NCI-H526 treated with DMSO at 0.1 percent for 48 hours (cell line): ENCODE measurements around the gene CAMKMT.

Source experiments
- DNase-seq: peaks from one replicate; lab custom pipeline; 2025; lab: John Stamatoyannopoulos, UW

CAMKMT gene

DNA sequence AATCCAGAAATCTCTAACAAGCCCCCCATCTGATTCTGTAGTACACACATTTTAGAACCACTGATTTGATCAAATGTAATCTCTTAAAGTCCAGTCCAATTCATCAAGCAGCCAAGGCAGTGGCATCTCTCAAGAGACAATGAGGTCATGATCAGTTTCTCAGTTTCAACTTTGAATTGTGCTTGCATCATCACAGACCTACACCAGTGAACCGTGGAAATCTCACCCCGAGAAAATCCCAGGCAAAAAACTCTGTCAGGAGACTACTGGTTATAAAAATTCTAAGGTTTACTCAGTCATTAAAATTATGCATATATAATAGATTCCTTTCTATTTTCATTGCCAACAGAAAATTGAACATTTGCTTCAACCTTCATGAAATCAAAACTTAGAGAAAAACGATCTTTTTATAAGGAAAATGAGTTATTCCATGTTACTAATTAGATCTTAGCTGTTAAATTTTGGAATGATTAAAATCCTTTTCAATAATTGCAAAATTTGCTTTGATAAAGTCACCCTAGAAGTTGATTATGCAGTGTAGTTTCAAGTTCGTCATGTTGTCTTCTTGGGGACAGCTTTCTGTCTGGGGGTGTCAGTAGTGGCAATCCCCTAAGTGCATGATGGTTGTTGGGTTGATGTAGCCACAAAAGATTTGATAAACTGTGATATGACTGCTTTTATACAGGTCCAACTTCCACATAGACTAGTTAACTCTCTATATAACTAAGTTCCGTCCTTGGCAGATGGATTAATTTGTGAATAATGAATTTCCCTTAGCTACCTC, 235.0 kb downstream of the CAMKMT start:
- no peak for DNase-seq

DNA sequence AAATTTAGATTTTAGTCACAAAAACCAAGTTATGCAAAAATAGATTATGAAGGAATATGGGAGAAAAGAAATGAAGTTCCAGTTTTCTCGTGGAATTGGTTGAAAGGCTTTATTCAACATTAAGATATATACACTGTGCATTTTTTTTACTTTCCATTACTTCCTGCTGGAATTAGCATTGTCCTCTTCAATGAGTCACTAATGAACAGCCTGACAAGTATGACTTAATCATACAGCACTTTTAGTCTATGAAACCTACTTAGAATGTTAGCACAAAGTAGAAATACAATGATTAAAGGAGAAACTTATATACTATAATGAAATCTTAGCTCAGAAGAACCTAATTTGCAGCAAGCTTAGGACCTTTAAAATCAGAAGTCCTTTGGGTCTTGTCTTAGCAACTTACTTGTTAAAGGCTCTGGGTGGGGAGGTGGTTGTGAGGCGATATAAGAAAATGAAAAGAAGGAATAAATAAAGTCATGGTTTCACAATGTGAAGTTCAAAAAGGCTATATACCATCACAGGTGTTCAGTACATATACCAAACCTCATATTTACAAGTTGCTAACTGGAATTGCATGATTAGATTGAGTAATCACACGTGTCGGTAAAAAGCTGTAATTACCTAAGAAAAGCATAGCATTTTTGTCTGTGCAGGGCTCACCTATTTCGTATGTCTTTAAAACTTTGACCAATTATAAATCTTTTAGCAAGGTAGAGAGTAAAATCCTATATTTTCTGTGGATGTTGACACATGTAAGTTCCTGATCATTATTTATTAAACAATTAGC, 236.8 kb downstream of the CAMKMT start:
- no peak for DNase-seq

DNA sequence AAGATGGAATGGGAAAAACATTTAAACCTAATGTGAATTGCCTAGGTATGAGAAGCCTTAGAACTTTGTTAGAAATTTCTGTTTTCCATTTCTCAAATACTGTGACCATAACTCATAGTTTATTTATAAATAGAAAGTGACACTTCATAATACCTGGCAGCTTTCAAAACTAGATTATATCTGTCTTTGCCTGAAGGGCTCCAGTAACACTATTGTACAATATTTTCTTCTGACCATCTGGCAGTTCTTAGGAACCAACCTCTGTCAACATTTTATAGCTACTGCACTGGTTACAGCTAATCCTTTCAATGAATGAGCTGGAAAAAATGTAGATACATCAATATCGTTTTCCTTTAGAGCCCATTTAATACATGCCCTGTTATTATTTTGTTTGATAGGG, 237.4 kb downstream of the CAMKMT start:
- DNase-seq: no peak

DNA sequence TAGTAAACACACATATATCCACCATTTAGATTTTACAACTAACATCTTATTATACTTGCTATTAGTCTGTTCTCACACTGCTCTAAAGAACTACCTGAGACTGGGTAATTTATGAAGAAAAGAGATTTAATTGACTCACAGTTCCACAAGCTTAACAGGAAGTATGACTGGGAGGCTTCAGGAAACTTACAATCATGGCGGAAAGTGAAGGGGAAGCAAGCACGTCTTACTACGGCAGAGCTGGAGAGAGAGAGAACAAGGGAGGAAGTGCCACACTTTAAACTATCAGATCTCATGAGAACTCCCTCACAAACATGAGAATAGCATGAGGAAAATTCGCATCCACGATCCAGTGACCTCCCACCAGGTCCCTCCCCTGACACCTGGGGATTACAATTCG, 240.7 kb downstream of the CAMKMT start:
- no peak for DNase-seq

DNA sequence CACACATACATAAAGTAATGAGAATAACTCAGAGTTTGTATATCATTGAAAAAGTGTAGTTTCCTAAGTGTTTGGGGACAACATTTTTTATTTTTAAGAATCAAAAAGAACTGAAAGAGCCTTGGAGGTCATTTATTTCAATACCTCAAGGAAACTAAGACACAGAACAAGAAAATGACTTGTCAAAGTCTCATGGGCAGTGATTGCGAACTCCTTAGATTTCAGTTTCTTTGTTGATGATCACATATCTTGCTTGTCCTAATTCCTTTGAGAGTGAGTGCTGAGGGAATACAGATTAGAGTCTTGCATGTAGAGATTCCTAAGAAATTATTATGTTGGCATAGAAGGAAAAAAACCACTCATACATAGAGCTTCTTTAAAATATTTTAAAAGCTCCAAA, 243.8 kb downstream of the CAMKMT start:
- no peak for DNase-seq

DNA sequence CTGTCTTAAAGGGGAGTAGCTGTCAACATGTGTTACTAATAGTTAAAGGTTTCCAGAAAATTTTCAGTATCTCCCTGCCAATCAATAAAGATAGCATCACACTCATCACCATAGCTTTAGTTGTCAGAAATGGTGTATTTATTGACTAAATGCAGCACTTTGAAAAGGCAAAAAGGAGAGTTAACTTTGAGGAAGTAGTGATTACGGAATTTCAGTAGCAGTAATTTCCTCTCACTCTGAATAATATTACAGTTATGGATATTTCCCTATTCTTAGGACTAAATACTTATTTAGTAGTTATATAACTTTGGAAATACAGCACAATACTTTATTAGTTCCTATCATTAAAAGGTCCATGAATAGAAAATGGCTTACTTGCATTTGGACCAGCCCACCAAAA, 250.5 kb downstream of the CAMKMT start:
- DNase-seq: no peak

DNA sequence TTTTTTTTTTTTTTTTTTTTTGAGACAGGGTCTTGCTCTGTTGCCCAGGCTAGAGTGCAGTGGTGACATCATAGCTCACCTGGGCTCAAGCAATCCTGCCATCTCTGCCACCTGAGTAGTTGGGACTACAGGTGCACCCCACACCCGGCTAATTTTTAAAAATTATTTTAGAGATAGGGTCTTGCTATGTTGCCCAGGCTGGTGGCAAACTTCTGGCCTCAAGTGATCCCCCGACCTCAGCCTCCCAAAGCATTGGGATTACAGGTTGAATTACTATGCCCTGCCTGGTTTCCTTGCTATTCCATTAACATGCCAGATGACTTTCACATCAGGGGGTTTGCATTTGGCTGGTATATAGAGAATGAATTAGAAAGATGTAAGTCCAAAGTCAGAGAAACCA, 253.2 kb downstream of the CAMKMT start:
- no peak for DNase-seq

DNA sequence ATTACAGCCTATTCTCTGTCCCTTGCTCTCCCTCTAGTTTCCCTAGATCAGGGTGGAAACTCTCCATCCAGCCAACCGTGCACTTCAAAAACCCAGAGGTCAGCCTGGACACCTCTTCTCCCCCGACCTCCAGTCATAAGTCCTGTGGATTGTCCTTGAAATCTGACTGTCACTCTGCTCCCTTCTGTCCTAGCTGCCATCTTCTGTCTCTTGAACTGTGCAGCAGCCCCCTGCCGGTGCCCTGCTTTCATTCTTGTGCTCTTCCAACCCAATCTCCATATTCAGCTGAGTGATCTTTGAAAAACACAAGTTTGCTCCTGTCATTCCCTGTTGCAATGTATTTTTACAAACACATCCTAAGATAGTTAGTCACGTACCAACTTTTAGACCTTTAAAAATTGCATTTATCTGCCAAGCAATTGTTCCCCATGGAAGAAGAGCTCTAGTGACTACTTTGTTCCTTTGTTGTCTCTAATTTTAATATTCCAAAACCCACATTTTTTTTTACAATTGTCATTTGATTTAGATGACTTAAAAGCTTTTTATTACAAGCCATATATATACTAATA, 254.3 kb downstream of the CAMKMT start:
- no peak for DNase-seq

DNA sequence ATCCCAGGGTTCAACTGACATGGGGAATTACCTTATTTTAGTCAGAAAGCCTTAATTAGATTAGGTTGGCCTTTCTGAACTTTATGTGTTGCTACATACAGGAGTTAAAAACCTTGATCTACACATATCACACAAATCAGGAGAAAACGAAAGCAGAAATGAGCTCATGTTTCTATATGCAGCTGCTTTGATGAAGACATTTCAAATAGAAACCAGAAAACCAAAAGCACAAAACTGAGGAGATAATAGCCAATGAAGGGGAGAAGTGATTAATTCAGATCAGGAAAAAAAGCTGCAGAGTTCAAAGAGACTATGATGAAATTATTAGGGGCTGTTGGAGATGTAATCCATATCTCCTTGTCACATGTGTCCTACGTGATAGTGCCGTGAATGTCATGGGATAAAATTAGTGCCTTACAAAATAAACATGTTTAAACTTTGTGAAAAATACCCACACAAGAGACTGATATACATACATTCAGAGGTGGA, 255.0 kb downstream of the CAMKMT start:
- DNase-seq: no peak

DNA sequence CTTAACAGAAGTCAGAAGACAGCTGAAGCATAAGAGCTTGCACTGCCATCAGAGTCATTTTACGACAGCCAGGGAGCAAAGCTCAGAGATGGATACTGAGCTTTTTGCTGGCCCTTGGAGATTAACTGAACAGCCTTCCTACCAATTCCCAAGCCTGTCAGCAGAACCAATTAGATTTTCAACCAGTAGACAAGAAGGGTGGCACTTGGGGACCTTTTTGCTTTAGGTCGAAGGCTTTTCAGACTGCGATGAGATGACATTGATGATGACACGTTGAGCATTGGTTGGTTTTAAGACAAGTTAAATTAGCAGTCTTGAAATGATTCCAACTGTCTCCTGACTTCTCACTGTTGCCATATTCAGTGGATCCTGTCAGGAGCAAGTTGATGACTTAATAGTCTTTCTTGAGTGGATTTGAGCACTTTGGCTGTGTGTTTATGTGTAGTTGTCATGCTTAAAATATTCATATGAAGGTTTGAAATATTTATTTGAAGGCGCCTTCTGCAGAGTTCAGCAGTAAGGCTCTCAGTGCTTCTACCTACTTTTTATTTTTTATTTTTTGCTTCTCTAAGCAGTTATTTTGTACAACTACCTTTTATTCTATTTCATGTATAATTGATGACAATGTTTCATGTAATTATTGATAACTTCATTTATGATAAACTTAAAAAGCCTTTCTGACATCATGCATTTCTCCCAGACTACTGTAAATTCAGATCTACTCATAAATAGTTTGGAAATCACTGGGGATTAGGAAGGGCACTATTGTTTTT, 256.7 kb downstream of the CAMKMT start:
- no peak for DNase-seq

DNA sequence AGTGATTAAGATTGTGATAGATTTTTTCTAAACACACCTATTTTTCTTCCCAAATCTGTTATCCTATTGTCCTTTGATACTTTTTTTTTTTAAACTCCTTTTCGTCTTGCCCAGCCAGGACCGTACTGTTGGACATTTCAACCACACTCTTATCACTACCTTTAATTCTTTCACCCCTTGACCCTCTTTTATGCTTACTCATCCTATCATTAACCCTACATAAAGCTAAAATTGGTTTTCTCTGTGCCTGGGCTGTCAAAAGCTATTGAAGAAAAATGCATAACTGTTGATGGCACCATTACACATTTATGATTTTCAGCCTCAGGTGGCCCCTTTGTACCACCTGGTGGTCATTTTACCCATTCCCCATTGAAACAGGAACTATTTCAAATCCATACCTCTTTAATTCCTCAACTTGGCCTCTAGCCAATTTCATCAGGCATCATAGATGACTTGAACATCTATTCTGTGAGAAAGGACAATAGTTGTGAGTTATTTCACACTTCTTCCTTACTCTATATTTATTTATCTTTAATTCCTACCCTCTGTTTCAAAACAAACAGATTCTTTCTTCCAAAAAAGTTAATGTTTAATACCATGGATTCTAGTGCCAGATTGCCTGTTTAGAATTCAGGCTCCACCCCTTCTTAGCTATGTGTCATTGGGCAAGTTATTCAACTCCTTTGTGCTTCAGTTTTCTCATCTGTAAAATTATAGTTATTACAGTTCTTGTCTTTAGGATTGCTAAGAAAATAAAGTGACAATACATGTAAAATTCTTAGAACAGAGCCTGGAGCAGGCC, 258.6 kb downstream of the CAMKMT start:
- no peak for DNase-seq

DNA sequence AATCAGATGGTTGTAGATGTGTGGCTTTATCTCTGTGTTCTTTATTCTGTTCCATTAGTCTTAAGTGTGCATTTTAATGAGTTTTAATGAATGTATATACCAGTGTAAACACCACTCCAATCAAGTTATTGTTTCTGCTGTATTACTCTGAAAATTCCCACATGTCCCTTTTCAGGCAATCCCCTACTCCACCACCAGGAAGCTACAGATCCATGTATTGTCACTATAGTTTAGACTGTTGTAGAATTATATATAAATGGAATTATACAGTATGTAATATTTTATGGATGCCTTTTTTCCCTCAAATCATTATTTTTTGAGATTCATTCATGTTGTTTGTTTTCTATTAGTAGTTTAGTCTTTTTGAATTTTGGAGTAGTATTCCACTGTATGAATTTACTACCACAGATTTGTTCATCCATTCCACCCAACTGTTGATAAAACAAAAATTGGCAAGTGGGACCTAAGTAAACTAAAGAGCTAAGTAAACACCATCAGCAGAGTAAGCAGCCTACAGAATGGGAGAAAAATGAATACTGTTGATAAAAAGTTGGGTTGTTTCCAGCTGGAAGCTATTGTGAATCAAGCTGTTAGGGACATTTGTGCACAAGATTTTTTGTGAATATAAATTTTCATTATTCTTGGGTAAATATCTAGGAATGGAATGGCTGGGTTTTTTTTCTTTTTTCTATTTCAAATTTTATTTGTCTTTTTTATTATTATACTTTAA, 262.0 kb downstream of the CAMKMT start:
- DNase-seq: no peak

DNA sequence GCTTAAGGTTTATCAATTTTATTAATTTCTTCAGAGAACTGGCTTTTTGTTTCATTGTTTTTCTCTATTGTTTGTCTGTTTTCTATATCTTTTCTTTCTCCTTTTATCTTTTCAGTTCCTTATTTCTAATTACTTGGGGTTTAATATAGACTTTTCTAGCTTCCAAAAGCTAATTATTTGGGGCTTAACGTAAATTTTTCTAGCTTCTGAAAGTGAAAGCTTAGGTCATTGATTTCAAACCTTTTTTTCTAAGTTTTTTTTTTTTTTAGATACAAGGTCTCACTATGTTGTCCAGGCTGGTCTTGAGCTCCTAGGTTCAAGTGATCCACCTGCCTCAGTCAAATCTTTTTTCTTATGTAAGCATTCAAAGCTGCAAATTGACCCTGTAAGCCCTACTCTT, 266.6 kb downstream of the CAMKMT start:
- no peak for DNase-seq

DNA sequence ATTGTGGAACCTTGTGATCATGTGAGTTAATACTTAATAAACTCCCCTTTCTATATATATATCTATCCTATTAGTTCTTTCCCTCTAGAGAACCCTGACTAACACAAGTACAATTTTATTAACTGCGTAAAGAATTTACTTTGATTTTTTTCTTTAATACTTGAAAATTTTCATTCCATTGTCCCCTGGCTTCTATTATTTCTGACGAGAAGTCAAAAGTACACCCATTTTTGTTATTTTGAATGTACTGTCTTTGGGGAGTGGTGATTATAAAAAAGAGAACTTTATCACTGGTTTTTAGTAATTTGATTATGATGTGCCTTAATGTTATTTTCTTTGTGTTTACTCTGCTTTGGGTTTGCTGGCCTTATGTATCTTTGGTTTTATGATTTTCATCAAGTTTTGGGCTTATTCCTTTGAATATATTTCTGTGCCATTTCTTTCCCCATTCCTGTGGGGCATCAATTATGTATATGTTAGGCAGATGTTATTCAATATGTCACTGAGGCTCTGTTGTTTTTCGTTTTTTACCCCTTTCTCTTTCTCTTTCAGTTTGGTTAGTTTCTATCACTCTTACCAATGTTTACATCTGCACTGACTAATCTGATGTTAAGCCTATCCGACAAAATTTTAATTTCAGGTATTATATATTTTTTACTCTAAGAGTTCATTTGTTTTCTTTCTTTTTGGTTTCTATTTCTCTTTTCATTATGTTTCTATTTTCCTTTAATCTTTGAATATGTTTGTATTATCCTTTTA, 271.4 kb downstream of the CAMKMT start:
- DNase-seq: no peak

DNA sequence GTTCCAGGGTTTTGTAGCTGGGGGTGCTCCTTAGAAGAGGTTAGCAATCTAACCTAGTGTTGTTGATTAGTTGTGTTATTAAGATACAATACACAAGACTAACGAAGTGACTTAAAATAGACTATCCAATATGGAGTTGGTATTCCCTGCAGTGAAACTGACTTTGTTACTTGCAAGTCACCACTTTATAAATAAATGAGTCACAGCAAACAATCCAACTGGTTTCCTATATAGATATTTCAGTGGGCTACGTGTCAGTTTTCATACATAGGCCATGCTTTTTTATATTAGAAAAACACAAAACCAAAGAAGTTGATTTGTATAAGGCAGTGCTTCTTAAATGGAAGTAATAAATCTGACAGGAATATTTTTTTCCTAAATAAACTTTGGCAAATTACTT, 274.0 kb downstream of the CAMKMT start:
- no peak for DNase-seq

DNA sequence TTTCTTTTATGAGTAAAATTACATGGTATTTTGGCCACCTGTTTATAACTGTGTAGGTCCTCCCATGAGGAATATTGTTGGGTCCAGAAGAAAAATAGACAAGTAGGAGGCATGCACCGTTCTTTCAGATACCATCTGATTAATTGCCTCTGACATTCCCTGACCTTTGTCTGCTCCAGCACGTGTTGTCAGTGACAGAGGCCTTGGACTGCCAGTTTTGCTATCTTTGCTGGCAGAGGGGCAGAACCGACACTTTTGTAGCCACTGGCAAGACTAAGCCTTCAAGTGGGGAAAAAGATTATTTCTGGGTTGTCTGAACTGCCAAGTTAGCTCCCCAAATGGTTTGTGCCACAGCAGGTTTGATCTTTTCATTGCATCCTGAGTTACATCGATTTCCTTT, 276.9 kb downstream of the CAMKMT start:
- DNase-seq: no peak

DNA sequence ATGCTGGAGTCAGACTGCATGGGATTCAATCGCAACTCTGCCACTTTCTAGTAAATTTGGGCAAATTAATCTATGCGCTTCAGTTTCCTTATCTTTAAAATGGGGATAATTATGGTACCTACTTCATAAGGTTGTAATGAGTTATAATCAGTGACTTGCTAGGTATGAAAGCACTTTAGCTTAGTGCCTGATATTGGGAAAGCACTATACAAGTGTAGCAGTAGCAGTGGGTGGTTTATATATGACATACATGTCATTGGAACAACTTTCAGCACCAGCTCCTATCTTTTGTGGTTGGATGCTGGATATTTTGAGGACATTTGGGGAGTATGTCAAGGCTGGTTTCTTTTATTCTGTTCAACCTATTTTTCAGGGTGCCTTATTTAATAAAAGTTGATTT, 277.7 kb downstream of the CAMKMT start:
- no peak for DNase-seq

DNA sequence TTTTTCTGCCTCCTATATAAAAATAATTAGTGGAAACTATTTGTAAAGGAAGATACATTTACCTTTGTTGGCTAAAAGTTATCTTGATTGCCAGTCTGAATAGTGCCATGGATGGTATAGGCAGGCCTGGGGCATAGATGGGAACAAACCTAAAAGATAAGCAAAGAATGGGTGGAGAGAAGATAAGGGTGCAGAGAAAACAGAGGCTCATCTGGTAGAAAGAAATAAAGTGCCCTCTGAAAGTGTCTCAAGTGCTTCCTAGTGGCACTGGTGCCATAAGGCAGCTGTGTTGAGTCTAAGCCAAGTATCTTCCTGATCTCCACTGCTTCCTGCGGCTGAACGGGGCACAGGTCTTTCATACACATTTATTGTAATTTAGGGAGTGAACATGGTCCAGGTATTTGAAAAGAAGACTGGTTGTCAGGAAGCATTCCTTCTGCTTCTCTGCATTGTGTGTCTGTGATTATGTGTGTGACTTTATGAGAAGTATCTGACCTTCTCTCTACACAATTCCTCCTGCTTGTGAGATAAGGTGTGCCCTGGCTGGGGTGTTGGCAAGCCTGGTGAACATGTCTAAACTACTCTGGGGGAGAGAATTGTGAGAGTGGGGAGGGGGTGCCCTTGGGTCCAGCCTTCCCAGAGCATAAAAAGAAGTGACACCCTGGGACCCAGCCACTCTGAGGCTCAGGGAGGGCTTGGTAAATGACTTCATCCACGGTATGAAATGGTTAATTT, 280.5 kb downstream of the CAMKMT start:
- DNase-seq: no peak

DNA sequence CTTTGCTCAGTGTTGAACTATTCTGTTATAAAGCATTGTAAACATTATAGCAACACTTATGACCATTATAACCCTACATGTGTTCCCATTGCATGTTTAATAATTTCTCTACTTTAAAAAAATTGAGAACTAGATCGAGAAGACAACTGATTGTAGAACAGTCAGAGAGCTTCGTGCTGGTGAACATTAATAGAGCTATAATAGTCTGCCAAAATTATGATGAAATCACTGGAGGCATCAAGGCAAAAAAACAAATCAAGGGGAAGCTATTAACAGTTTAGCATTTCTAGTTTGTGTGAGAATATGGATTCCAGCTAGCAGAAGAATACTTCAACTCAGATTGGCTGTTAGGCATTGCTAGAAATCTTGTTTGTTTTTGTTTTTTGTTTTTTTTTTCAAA, 284.2 kb downstream of the CAMKMT start:
- no peak for DNase-seq
